HG02840 (cell line): ENCODE measurements around the gene SH3PXD2B.
A peak's percentile ranks its signal among the peaks of the same experiment; 100 is the strongest.
"Not testable (repeated sequence)": the region's sequence is repeated elsewhere in the genome, so short reads cannot be mapped to it uniquely, and the experiment has no call there.

Experiments
- ATAC-seq: cut with Tn5 transposase; IDR thresholded peaks from one replicate; pipeline ENCODE4 v1.9.1; 2021; ENCODE audit warnings: mild to moderate bottlenecking, moderate library complexity, moderate number of reproducible peaks; ENCODE audit not compliant: unreplicated experiment, low FRiP score

Gene SH3PXD2B

DNA sequence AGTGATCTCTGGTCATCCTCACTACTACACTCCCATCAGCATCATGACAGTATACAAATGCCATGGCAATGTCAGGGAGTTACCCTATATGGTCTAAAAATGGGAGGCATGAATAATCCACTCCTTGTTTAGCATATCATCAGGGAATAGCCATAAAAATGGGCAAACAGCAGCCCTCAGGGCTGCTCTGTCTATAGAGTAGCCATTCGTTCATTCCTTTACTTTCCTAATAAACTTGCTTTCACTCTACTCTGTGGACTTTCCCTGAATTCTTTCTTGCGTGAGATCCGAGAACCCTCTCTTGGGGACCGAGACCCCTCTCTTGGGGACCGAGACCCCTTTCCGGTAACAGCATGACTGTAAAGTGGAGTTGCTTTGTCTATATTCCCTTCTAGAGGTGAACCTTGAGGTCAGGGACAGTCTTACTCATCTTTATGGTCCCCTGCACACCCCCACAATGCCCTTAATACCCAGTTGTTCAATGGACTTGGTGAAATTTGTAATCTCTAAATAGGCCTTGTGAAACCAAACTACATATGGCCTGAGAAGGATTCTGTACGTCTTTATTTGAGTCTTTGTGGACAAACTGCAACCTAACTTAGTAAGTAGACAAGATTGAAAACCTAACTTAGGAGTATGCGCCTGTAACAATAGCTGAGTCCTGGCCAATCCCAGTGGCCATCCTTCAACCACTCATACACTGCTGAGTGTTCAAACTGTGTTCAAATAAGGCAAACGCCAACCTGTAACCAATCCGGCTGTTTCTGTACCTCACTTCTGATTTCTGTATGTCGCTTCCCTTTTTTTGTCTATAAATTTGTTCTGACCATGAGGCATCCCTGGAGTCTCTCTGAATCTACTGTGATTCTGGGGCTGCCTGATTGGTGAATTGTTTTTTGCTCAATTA is 138.5 kb downstream of the SH3PXD2B start:
- no peak for ATAC-seq

GRCh38 chr5:172313915-172314314 is 140.4 kb downstream of the SH3PXD2B start:
- no peak for ATAC-seq

DNA sequence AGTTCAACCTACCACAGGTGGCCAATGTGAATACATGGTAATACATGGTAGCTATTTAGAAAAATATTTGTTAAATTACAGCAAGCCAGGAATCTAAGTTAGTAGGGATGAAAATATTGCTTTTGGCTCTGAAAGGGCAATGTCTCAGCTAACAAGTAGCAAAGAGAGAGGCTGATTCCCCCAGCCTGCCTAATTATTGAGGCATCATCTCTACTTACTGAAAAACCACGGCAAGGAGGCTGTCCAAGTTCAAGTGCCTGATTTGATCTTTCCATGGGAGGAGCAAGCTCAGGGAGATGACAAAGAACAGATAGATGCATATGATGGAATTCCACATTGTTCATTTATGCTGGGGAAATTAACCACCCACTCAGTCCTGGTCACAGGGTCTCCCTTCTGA is 142.0 kb downstream of the SH3PXD2B start:
- ATAC-seq = no peak

DNA sequence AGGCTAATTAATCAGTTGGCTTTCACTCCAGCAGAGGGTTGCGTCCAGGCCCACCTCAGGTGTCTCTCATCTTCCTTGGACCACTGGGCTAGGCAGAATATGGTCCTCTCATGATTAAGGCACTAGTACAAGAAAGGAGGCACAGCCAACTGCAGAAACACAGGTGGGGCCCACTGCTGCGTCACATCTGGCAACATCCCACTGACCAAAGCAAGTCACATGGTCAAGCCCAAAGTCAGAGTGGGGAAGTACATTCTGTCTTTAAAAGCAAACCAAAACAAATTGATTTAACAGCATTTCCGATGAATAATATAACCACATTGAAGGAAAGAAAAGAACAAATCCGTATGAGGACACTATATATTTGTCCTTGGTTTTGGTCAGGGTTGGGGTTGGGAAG is 142.7 kb downstream of the SH3PXD2B start:
- ATAC-seq = no peak

GRCh38 chr5:172311026-172311425 is 143.3 kb downstream of the SH3PXD2B start:
- ATAC-seq = no peak

GRCh38 chr5:172305380-172305779 is 148.9 kb downstream of the SH3PXD2B start:
- ATAC-seq = no peak

DNA sequence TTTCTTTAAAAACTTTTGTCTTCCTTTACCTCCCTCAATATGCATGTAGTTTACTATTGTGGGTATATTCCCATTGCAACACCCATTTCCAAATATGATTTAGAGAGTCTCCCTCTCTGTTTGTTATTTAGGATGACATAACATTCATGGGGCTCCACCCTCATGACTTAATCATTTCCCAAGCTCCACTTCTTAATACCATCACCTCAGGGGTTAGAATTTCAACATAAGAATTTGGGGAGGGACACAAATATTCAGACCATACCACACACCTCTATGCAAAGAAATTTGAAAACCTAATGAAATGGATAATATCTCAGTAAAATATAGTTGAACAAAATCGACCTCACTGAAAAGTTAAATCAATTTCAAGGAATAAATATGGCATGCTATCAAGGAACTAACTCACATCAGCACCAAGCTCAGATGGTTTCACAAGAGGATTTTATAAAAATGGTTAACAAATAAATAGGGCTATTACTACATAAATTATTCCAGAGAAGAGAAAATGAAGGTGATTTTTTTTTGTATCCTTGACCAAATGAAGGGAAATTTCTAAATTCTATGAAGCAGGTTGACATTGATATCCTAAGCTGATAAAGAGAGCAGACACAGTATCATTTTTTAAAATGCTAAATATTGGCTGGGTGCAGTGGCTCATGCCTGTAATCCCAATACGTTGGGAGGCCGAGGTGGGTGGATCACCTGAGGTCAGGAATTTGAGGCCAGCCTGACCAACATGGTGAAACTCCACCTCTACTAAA is 150.6 kb downstream of the SH3PXD2B start:
- no peak for ATAC-seq

- no peak for ATAC-seq
These were observed 151.2 kb downstream of the SH3PXD2B start for GRCh38 chr5:172303162-172303561.

GRCh38 chr5:172302047-172302710 is 152.1 kb downstream of the SH3PXD2B start:
- ATAC-seq = no peak

- ATAC-seq = no peak
These were observed 154.3 kb downstream of the SH3PXD2B start for GRCh38 chr5:172299916-172300439.

DNA sequence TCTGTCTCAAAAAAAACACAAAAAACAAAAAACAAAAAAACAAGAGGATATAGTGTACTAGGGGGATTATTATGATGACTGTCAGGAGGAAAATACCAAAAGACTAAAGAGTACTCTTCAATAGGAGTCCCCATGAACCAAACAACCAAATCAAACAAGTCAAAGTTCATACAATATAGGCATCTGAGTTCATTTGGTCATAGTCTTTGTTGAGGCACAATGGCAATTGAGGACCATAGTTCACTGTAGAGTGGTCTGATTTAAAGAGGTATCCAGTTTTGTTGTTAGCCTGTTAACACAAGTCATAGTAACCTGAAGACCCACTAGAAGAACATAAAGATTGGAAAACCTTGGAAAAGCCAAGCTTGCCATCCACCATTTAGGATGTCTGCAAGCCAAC is 159.5 kb downstream of the SH3PXD2B start:
- ATAC-seq = no peak

GRCh38 chr5:172293745-172294342 is 160.5 kb downstream of the SH3PXD2B start:
- no peak for ATAC-seq

DNA sequence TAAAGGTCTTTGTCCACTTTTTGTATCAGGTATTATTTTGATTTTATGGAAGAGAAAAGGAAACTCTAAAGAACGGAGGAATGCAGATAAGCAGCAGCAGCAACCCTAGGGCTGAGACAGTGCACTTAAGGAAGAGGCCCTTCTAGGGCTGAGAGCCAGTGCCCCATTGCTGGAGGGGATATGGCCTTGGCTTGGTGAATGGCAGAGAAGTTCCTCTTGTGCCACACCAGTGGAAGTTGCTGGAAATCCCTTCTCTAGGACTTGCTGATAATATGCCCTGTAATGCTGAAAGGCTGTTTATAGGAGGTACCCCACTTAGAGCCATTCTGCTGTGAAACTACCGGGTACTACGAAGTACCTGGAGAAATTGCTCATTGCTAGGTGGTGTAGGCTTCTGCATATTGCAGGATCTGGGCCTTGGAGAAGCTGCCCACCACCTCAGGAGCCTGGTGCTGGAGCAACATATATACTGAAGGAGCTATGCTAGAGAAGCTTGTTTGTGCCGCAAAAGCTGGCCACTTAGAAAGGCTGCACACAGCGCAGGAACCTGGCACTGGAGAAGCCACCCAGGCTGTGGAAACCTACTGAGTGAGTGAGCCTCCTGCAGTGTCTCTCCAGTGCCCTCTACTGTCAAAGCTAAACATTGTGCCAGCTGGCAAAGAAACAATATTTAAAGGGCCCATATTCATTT is 161.1 kb downstream of the SH3PXD2B start:
- peak; percentile 62 for ATAC-seq

- not testable (repeated sequence) for ATAC-seq
These were observed 162.5 kb downstream of the SH3PXD2B start for GRCh38 chr5:172291837-172292236.

- ATAC-seq = no peak
These were observed 165.9 kb downstream of the SH3PXD2B start for GRCh38 chr5:172288465-172288864.

DNA sequence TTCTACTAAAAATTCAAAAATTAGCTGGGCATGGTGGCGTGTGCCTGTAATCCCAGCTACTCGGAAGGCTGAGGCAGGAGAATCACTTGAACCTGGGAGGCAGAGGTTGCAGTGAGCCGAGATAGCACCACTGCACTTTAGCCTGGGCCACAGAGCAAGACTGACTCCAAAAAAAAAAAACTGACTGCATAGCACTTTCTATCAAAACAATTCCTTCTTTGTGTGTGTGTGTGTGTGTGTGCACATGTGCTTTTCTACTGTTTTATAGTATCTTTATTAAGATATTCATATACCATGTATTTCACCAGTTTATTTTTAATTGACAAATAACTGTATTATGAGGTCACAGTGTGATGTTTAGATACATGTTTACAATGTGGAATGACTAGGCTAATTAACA is 167.2 kb downstream of the SH3PXD2B start:
- ATAC-seq = not testable (repeated sequence)

- ATAC-seq = no peak
These were observed 168.8 kb downstream of the SH3PXD2B start for GRCh38 chr5:172285226-172286143.

DNA sequence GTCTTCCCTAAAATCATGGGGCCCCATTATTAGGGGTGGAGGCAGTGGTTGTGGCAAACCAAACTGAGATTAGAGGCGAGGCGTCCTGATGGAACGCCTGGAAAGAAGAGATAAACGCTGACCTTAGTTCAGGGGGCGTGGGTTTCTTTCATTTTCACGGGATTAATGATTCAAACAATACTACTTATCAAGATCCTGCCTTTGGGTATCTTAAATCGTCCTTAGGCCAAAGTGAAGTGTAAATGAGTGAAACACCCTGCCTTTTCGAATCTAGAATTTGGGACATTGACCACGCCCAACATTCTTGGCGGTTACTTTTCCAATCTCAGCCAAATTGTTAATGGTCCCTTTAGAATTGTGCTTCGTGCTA is 169.7 kb downstream of the SH3PXD2B start:
- ATAC-seq = no peak
